ENCODE results near the gene GNAS.
"Not testable (repeated sequence)": the region's sequence is repeated elsewhere in the genome, so short reads cannot be mapped to it uniquely, and the experiment has no call there.

GNAS gene

DNA sequence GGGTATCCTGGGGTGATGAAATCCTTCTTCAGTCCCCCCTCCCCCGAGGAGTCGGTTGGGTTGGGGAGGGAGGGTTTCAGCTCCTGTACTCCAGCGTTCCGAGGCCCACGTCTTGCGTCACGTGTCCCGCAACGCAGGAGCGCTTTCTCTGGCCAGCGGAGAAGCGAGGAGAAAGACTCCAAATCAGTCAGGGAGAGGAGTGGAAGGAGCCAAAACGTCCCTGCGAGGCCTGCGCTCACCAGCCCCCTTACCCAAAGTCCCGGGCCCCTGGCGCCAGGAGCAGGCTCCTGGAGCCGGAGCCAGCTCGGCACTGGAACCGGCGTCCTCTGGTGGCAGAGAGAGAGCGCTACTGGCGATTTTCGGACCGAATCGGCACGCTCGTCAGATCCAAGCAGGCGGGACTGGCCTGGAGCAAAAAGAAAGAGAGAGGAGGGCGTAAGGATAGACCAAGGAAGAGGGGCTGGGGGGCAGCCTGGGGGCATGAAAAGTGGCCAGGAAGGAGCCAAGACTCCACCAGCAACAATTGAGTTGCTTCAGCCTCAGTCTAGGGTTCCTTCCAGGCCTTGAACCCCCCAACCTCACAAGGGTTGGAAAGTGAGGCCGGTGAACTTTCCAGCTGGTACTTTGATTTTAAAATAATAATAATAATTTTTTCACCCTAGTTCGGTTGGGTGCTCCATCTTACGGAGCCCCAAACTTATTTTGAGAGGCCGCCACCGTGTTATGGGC lies at the start of gene GNAS:
TSS of gene GNAS (plus strand) at position 174 of the 729 bp plus-strand sequence.
- no peak for DNase-seq

DNA sequence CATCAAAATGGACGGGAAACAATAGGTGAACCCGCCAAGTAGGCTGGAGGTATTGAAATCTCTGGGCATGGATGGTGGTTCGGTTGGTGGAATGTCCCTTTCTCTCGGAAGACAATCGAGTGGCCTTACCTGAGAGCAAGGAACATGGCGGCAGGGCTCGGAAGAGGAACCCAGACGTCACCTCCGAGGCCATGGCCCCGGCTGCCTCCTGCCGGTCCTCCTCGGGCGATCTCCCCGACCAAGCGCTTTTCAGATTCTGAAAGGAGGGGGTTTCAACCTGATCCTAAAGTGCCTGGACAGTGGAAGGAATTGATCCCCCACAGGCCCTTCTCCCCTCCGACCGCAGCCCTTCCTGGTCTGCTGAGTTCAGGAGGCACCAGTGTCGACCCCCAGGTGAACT lies 49.0 kb upstream of the GNAS start:
- no peak for DNase-seq

DNA sequence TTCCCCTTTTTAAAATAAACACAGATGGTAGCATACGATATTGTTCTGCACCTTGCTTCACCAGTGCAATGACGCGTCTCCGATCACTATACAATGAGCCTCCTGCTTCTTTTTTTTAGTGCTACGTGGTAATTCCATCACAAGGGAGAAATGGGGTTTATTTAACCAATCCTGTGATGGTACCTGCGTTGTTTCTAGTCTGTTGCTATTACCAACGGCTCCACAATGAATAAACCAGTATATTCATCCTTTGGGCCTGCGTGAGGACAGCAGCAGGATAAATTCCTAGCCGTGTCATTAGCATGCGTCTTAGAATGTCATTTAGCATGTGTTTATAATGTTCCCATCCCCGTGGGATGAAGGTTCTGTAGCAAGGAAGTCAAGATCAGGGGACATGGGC lies 44.7 kb upstream of the GNAS start:
- DNase-seq = no peak

- DNase-seq = no peak
Observed at GRCh38 chr20:58808271-58809046, 44.1 kb upstream of the GNAS start.

DNA sequence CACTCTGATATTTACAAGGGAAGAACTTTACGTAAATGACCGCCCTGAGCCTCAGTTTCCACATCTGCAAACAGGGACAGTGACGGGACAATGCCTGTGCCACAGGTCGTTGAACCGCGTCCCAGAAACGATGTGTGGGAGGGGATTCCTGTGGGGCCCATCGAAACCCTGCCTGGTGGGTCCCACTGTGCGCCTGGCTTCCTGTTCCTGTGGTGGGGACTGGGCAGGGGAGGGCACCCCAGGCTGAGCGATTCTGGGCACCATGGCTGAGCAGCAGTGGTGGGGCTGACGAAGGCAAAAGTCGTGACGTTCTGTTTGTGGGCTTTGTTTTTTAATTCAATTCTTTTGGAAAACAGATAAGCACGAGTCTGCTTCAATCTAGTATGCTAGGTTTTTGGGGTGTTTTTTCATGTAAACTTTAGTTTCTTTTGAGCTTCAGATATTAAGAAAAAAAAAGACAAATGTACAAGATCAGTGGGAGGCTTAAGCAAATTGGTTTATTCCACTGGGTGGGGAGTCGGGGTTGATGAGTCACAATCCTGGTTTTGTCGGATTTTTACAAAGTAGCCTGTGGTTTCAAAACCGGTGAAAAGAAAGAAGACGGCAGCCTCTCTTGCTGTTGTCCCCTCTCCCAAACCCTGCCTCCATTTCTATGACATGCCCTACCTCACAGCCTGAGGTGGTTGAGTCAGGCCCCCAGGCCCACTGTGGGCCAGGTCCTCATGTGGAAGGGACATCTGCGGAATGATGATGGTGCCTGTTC lies 42.2 kb upstream of the GNAS start:
- no peak for DNase-seq

- no peak for DNase-seq
Observed at GRCh38 chr20:58810879-58811250, 41.7 kb upstream of the GNAS start.

- DNase-seq = no peak
Observed at GRCh38 chr20:58811334-58811733, 41.2 kb upstream of the GNAS start.

GRCh38 chr20:58813369-58813768 lies 39.1 kb upstream of the GNAS start:
- DNase-seq = no peak

DNA sequence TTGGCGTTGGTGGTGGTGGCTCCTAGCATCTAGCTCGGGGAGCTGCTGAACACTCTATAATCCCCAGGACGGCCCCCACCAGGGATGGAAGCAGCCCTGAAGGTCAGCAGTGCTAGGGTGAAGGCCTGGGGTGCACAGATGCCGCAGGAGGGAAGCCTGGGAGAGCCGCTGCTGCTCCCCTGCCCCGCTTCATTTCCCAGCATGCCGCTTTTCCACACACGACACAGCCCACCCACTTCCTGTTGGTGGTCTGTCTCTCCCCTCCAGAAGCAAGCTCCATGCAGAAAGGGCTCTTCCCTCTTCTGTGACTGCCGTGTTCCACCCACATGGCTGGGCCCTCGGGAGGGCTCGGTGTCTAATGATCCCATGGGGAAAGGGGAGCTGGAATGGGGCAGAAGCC lies 37.1 kb upstream of the GNAS start:
- DNase-seq = no peak

DNA sequence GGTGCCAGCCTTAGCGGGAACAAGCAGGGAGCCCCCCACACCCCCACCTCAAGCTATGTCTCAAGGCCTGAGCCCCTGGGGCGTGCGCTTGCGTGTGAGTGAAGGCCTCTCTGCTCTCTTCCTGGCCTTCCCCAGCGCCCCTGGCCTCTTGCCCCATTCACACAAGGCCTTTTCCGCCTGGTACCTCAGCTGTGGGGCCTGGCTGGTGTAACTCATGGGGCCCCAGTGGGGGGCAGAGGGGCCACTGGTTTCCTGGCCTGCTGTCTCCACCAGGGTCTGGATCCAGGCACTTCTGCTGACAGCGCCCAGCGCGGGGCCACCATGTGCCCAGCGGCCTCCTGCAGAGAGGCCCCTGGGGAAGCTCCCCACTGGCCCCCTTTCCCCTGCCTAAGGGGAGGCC lies 36.5 kb upstream of the GNAS start:
- DNase-seq = no peak

GRCh38 chr20:58816957-58817651 lies 35.4 kb upstream of the GNAS start:
- DNase-seq = no peak

GRCh38 chr20:58817748-58818147 lies 34.8 kb upstream of the GNAS start:
- DNase-seq = no peak

DNA sequence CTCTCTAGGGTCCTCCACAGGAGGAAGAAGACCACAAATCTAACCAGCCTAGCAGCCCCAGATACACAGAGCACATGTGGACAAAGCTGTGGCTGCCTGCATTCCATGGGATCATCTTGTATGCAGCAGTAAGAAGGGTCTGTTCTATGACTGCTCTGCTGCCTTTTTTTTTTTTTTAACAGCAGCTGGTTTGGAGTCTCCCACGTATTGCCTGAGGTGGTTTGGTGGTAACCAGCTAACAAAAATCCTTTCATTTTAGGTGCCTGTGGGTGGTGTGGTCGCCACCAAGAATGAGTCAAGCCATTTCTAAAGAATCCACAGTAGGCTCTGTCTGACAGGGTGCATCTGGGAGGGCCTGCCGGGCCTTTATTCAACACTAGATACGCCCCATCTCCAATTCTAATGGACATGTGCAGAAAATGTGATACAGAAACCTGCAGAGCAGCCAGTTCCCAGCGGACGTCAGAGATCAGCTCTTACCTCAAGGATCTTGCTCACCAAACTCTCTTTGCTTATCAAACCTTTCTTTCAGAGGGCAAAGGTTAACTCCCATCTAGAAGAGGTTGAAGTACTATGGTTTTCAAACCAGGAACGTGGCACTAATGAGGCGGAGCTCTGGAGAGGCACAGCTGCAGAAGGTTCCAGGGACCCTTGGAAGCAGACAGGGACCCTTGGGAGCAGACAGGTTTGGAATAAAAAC lies 33.8 kb upstream of the GNAS start:
- no peak for DNase-seq

GRCh38 chr20:58819921-58820320 lies 32.6 kb upstream of the GNAS start:
- DNase-seq = no peak

GRCh38 chr20:58820515-58820914 lies 32.0 kb upstream of the GNAS start:
- not testable (repeated sequence) for DNase-seq

DNA sequence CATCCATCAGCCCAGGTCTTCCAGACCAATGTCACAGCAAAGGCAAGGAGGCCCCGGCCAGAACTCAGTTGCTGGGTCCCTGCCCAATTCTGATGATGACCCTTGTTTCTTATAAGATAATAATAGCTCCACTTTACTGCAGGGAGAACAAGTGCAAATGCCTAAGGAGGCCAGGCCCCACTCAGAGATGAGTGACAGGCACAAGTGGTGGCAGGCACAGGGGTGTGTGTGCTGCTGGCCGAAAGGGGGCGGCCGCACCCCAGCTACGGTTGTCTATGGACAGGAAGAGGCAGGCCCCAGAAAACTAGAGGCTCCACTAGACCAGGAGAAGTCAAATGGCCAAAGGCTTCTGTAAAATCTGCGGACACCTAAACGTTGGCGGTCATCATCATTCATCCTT lies 30.4 kb upstream of the GNAS start:
- DNase-seq = no peak

DNA sequence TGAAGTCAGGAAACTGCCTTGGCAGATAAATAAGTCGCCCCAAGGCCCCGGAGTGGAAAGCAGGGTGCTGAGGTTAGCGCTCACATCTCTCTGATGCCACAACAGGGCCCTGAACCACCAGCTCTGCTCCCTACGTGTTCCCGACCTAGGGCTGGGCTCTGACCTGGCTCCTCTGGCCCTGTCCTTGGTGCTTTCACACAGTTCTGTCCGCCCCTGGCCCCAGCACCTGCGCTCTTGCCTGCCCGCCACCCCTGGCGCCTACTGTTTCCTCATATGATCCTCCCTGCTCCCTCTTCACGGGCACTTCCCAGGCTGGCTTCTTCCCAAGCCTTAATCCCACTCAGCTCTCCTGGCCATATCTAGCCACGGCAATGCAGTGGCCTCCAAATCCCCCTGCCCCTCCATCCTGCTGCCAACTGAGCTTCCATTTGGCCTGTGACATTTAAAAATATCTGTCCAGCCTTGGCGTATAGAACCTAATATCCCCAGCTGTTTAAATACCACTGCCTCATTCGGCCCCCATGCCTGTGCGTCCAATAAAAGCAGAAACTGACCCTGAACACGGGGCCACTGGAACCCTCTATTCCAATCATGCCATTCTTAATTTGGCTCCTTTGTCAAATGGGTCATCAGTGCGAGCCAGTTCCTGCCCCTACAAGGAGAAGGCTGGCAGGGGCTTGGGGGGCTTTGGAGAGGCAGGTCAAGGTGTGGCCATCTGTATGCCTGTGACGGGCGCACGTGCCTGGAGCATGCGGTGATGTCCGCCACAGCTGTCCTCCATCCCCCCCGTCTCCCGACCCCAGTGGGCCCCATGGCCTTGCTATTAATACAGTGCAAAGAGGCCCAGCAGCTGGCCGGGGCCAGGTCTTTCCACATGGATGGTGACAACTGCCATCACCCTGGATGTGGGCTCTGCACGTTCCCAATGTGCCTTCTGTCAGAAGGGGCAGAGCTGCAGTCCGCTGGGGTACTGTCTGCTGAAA lies 29.5 kb upstream of the GNAS start:
- no peak for DNase-seq

GRCh38 chr20:58824843-58825242 lies 27.7 kb upstream of the GNAS start:
- DNase-seq = no peak

GRCh38 chr20:58825450-58825849 lies 27.1 kb upstream of the GNAS start:
- DNase-seq = no peak

GRCh38 chr20:58826271-58826670 lies 26.2 kb upstream of the GNAS start:
- no peak for DNase-seq

GRCh38 chr20:58828136-58828535 lies 24.4 kb upstream of the GNAS start:
- DNase-seq = no peak
